H1 (cell line): ENCODE measurements around the gene ARMC6. TPM values are rescaled to one million over a fixed set of nuclear protein-coding genes. Genes with fewer than 3 reads are reported as not detected.

Source experiments
- CTCF ChIA-PET: fragments of 300-600 bp; sonication (Branson Sonifier 250); formaldehyde crosslinking; loops from one replicate; lab custom pipeline; 2021; ENCODE audit not compliant: partially characterized antibody; lab: Charles Lee
- POLR2A ChIA-PET: fragments of 300-600 bp; sonication (Branson Sonifier 250); formaldehyde crosslinking; loops from one replicate; lab custom pipeline; 2021; ENCODE audit warnings: inconsistent platforms; ENCODE audit not compliant: partially characterized antibody; lab: Charles Lee
- DNase-seq, 2 experiments: peaks; one replicate each; pipeline versions ENCODE4 v3.0.0 to v3.0.0-alpha.2; 2010 to 2022; ENCODE audit warnings: low spot score in 2 of 2, low read depth in 1 of 2, mixed read lengths in 1 of 2
- FAIRE-seq: peaks from 2 replicates; lab custom pipeline; 2011; peaks lifted over from hg19 to GRCh38; lab: Jason Lieb, UNC
- H2AFZ ChIP-seq: 2 replicates; pipeline ENCODE4 v1.8.1; 2012; ENCODE audit warnings: low read length, inconsistent platforms
- H2AK5ac ChIP-seq: 2 replicates; pipeline ENCODE4 v1.6.1; 2013; ENCODE audit warnings: low read depth, low read length
- H2BK120ac ChIP-seq: replicated peaks from 2 replicates; pipeline ENCODE3; 2013; ENCODE audit warnings: low read depth, low read length, inconsistent platforms
- H2BK12ac ChIP-seq: 2 replicates; pipeline ENCODE4 v1.6.1; 2013; ENCODE audit warnings: low read depth, low read length
- H2BK15ac ChIP-seq: 2 replicates; pipeline ENCODE4 v1.6.1; 2013; ENCODE audit warnings: low read length
- H2BK20ac ChIP-seq: 2 replicates; pipeline ENCODE4 v1.6.1; 2013; ENCODE audit warnings: low read length
- H2BK5ac ChIP-seq: 2 replicates; pipeline ENCODE4 v1.6.1; 2013; ENCODE audit warnings: low read depth, low read length
- H3K14ac ChIP-seq: 2 replicates; pipeline ENCODE4 v1.6.1; 2013; ENCODE audit warnings: inconsistent platforms; ENCODE audit not compliant: insufficient read length
- H3K18ac ChIP-seq: 2 replicates; pipeline ENCODE4 v1.6.1; 2013; ENCODE audit warnings: low read length; ENCODE audit errors: extremely low read depth
- H3K23ac ChIP-seq: 2 replicates; pipeline ENCODE4 v1.6.1; 2013; ENCODE audit warnings: inconsistent platforms; ENCODE audit not compliant: insufficient read length
- H3K23me2 ChIP-seq: 2 replicates; pipeline ENCODE4 v1.6.1; 2013; ENCODE audit warnings: low read depth, low read length
- H3K27ac ChIP-seq: 2 replicates; pipeline ENCODE4 v1.6.1; 2011; ENCODE audit warnings: low read depth, low read length, inconsistent platforms
- H3K27me3 ChIP-seq, 4 experiments: replicated peaks in 1 of 4; 1 replicate in 1 of 4; 2 replicates in 3 of 4; pipeline versions ENCODE4 v1.6.1 to v1.8.1; 2011 to 2013; ENCODE audit warnings: low read length in 3 of 4, mild to moderate bottlenecking in 3 of 4, inconsistent platforms in 2 of 4, mixed read lengths in 2 of 4, moderate library complexity in 1 of 4; ENCODE audit not compliant: control insufficient read depth in 3 of 4, insufficient read depth in 3 of 4; ENCODE audit errors: extremely low read depth in 1 of 4
- H3K36me3 ChIP-seq, 4 experiments: 2 replicates each; pipeline versions ENCODE4 v1.6.1 to v1.8.1; 2011 to 2013; ENCODE audit warnings: mild to moderate bottlenecking in 4 of 4, low read length in 3 of 4, moderate library complexity in 2 of 4, control low read depth in 1 of 4, inconsistent platforms in 1 of 4; ENCODE audit not compliant: insufficient read depth in 4 of 4, control insufficient read depth in 2 of 4
- H3K4ac ChIP-seq: replicated peaks from 2 replicates; pipeline ENCODE3; 2013; ENCODE audit warnings: low read length, low read depth, mixed read lengths, inconsistent platforms; ENCODE audit not compliant: insufficient read length
- H3K4me1 ChIP-seq, 4 experiments: replicated peaks in 1 of 4; 1 replicate in 1 of 4; 2 replicates in 3 of 4; pipeline versions ENCODE4 v1.6.1 to v1.8.1; 2011 to 2013; ENCODE audit warnings: low read length in 3 of 4, inconsistent platforms in 2 of 4, mixed read lengths in 1 of 4; ENCODE audit not compliant: insufficient read depth in 4 of 4, control insufficient read depth in 3 of 4
- H3K4me2 ChIP-seq, 2 experiments: 2 replicates each; pipeline versions ENCODE4 v1.6.1 to v1.8.1; 2011 to 2013; ENCODE audit warnings: low read depth in 2 of 2, low read length in 2 of 2, control low read depth in 1 of 2, inconsistent platforms in 1 of 2, mild to moderate bottlenecking in 1 of 2; ENCODE audit not compliant: insufficient read depth in 1 of 2
- H3K4me3 ChIP-seq, 4 experiments: fragments of 200-600, 300-600 bp in 1 of 4; sonication (generic), shearing (Covaris generic), sonication (Bioruptor Twin) in 1 of 4; 2 replicates each; pipeline versions ENCODE4 v1.5.1 to v1.8.1; 2011 to 2016; ENCODE audit warnings: low read length in 4 of 4, low read depth in 3 of 4, control low read depth in 2 of 4, inconsistent platforms in 2 of 4, mild to moderate bottlenecking in 2 of 4, mixed read lengths in 1 of 4, moderate library complexity in 1 of 4; ENCODE audit not compliant: insufficient read depth in 2 of 4; ENCODE audit errors: extremely low read depth in 1 of 4
- H3K56ac ChIP-seq: replicated peaks from 2 replicates; pipeline ENCODE3; 2013; ENCODE audit warnings: low read depth, mild to moderate bottlenecking, mixed read lengths, low read length, inconsistent platforms; ENCODE audit not compliant: insufficient read length
- H3K79me1 ChIP-seq: 2 replicates; pipeline ENCODE4 v1.6.1; 2013; ENCODE audit warnings: low read depth, low read length, control low read depth
- H3K79me2 ChIP-seq, 2 experiments: 2 replicates each; pipeline versions ENCODE4 v1.6.1 to v1.8.1; 2012 to 2013; ENCODE audit warnings: low read length in 2 of 2, mild to moderate bottlenecking in 2 of 2, inconsistent platforms in 1 of 2; ENCODE audit not compliant: insufficient read depth in 2 of 2, control insufficient read depth in 1 of 2
- H3K9ac ChIP-seq, 4 experiments: replicated peaks in 1 of 4; 1 replicate in 1 of 4; 2 replicates in 3 of 4; pipeline versions ENCODE4 v1.6.1 to v1.8.1; 2011 to 2013; ENCODE audit warnings: low read depth in 3 of 4, low read length in 3 of 4, control low read depth in 2 of 4, mild to moderate bottlenecking in 2 of 4, moderate library complexity in 2 of 4, inconsistent platforms in 1 of 4; ENCODE audit errors: extremely low read depth in 1 of 4
- H3K9me3 ChIP-seq, 2 experiments: 2 replicates each; pipeline versions ENCODE4 v1.6.1 to v1.8.1; 2012 to 2013; ENCODE audit warnings: mild to moderate bottlenecking in 2 of 2, moderate library complexity in 2 of 2, control low read depth in 1 of 2, inconsistent platforms in 1 of 2, low read depth in 1 of 2, low read length in 1 of 2, mixed read lengths in 1 of 2; ENCODE audit not compliant: insufficient read depth in 2 of 2
- H4K20me1 ChIP-seq, 2 experiments: replicated peaks in 1 of 2; 2 replicates each; pipeline versions ENCODE3 to v1.8.1; 2011 to 2013; ENCODE audit warnings: inconsistent platforms in 2 of 2, low read length in 2 of 2, mild to moderate bottlenecking in 1 of 2; ENCODE audit not compliant: insufficient read depth in 2 of 2, control insufficient read depth in 1 of 2
- H4K5ac ChIP-seq: 2 replicates; pipeline ENCODE4 v1.6.1; 2013; ENCODE audit warnings: low read length, low read depth, mixed read lengths, inconsistent platforms; ENCODE audit not compliant: insufficient read length
- H4K8ac ChIP-seq: 2 replicates; pipeline ENCODE4 v1.8.0; 2013; ENCODE audit warnings: mild to moderate bottlenecking, moderate library complexity, low read length, inconsistent platforms; ENCODE audit not compliant: insufficient read depth; ENCODE audit errors: extremely low read depth
- H4K91ac ChIP-seq: replicated peaks from 2 replicates; pipeline ENCODE3; 2013; ENCODE audit warnings: low read length, mixed read lengths, inconsistent platforms; ENCODE audit not compliant: insufficient read length
- TEAD4 ChIP-seq: IDR thresholded peaks from 2 replicates; pipeline ENCODE4 v1.6.1; 2012; ENCODE audit warnings: low read depth, low read length, inconsistent platforms, mixed read lengths
- WGBS, 2 experiments: shearing (Covaris generic) in 1 of 2; methylation state at CpG; one replicate each; pipeline versions ENCODE4 v1.1.6 to v1.1.7; 2013 to 2015; ENCODE audit warnings: low lambda C conversion rate in 2 of 2, mixed read lengths in 2 of 2, inconsistent platforms in 1 of 2, low coverage in 1 of 2, missing lambda C conversion rate in 1 of 2; ENCODE audit not compliant: insufficient replicate concordance in 2 of 2, insufficient coverage in 1 of 2, insufficient read length in 1 of 2; ENCODE audit errors: extremely low coverage in 1 of 2, missing lambda C conversion rate in 1 of 2; 5-methylcytosine and 5-hydroxymethylcytosine counted together
- polyA plus RNA-seq, 7 experiments: library from polyadenylated mRNA; depleted of rRNA in 3 of 7; stranded (reverse) in 5 of 7; unstranded in 2 of 7; fragments of >200 nt in 5 of 7; fragments of 200-250 nt in 2 of 7; gene quantifications; 1 replicate in 5 of 7; 2 replicates in 1 of 7; 4 replicates in 1 of 7; pipeline versions ENCODE4 v1.2.1 to v1.2.3, GENCODE V29; 2011 to 2013; ENCODE audit warnings: missing spikeins in 2 of 7, mixed read lengths in 2 of 7
- total RNA-seq: library from RNA; stranded (reverse); fragmentation: NEBNext Ultra II Directional; extraction: Animal tissue kit (Norgen Biotek cat#: 25700); gene quantifications from 2 replicates; pipeline ENCODE4 v1.2.1, GENCODE V29; 2021

ARMC6 gene
- total and polyA plus RNA-seq, 2 of the 8 experiments (the other 6 are each of a cell fraction or from before 2014, with no cell fraction given): 67.1 to 68.3 TPM

- H3K4ac ChIP-seq: no peak overlapping the region
- WGBS, 2 experiments: 90% methylated on average over 17 of the region's 19 CpGs; no CpG with 5 or more reads in 1 of the 2 experiments
- H2BK120ac ChIP-seq: no peak overlapping the region
- FAIRE-seq: no peak
- H4K91ac ChIP-seq: no peak overlapping the region
- no peak overlapping the region for H4K8ac ChIP-seq
- CTCF ChIA-PET: interaction anchor here (0.9 to 6.8 kb wide), 12 partner anchors 12 to 175 kb away, joined by 3 to 58 read pairs (median 14); no protein-coding TSS in a partner anchor
- H3K4me2 ChIP-seq: no peak overlapping the region
- peaks cover 24 to 50% (median 43%) of the 10 kb centered on the region in 4 experiments for H3K36me3 ChIP-seq
- H4K20me1 ChIP-seq: peaks cover 17 to 32% of the 10 kb centered on the region in 2 experiments
- no peak overlapping the region for H2BK20ac ChIP-seq
- H3K79me2 ChIP-seq: no peaks in the 10 kb centered on the region
- no peaks in the 10 kb centered on the region for H3K4me1 ChIP-seq
- POLR2A ChIA-PET: interaction anchor here (1.3 kb wide), 1 partner anchor 8 kb away, joined by 4 read pairs; the partner anchor contains the start of gene SLC25A42
- no peaks in the 10 kb centered on the region for H3K23me2 ChIP-seq
- H2BK12ac ChIP-seq: no peak overlapping the region
- H3K27ac ChIP-seq: no peak overlapping the region
- no peak overlapping the region for H2BK15ac ChIP-seq
- H2AFZ ChIP-seq: no peak overlapping the region
- H3K56ac ChIP-seq: no peak overlapping the region
- no peaks in the 10 kb centered on the region; a peak in 2 of 7 replicates for H3K27me3 ChIP-seq
- H3K23ac ChIP-seq: no peak overlapping the region
- H3K18ac ChIP-seq: no peak overlapping the region
- no peak overlapping the region for H3K9ac ChIP-seq
- no peak overlapping the region for H3K4me3 ChIP-seq
- H4K5ac ChIP-seq: no peak overlapping the region
- no peak for DNase-seq
- no peak overlapping the region for H3K14ac ChIP-seq
- H2AK5ac ChIP-seq: no peak overlapping the region
- H3K9me3 ChIP-seq: no peaks in the 10 kb centered on the region
- TF ChIP-seq TEAD4: no peak
- peaks cover 4% of the 10 kb centered on the region; the same call in 1 of the 2 replicates for H3K79me1 ChIP-seq
- H2BK5ac ChIP-seq: no peak overlapping the region
These were observed 21.6 kb downstream of the ARMC6 start for GRCh38 chr19:19054939-19055440.
